ENCODE data around the gene CACNG4. TPM values are rescaled to one million over a fixed set of nuclear protein-coding genes. Genes with fewer than 3 reads are reported as not detected.

The CACNG4 gene
- total RNA-seq, 1 donor from 2014 or later, result 27.5 TPM

- DNase-seq (ENCODE audit: extremely low spot score, unreplicated experiment), result no peak
- TF ChIP-seq, protein P1, sequence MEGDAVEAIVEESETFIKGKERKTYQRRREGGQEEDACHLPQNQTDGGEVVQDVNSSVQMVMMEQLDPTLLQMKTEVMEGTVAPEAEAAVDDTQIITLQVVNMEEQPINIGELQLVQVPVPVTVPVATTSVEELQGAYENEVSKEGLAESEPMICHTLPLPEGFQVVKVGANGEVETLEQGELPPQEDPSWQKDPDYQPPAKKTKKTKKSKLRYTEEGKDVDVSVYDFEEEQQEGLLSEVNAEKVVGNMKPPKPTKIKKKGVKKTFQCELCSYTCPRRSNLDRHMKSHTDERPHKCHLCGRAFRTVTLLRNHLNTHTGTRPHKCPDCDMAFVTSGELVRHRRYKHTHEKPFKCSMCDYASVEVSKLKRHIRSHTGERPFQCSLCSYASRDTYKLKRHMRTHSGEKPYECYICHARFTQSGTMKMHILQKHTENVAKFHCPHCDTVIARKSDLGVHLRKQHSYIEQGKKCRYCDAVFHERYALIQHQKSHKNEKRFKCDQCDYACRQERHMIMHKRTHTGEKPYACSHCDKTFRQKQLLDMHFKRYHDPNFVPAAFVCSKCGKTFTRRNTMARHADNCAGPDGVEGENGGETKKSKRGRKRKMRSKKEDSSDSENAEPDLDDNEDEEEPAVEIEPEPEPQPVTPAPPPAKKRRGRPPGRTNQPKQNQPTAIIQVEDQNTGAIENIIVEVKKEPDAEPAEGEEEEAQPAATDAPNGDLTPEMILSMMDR (conservative IDR thresholded peaks at IDR 0.05), result no peak
- H3K4me1 Mint-ChIP-seq (ENCODE audit: unreplicated experiment), result peaks cover 20% of the 10 kb centered on the region
- H3K27me3 Mint-ChIP-seq, result no peaks in the 10 kb centered on the region
- H3K36me3 Mint-ChIP-seq, result peaks cover 7% of the 10 kb centered on the region
- H3K27ac Mint-ChIP-seq, result no peak overlapping the region
- no peaks in the 10 kb centered on the region for H3K9me3 Mint-ChIP-seq
- H3K4me3 Mint-ChIP-seq, result no peak overlapping the region
Observed at GRCh38 chr17:66980896-66981295, 16.4 kb downstream of the CACNG4 start.

DNA sequence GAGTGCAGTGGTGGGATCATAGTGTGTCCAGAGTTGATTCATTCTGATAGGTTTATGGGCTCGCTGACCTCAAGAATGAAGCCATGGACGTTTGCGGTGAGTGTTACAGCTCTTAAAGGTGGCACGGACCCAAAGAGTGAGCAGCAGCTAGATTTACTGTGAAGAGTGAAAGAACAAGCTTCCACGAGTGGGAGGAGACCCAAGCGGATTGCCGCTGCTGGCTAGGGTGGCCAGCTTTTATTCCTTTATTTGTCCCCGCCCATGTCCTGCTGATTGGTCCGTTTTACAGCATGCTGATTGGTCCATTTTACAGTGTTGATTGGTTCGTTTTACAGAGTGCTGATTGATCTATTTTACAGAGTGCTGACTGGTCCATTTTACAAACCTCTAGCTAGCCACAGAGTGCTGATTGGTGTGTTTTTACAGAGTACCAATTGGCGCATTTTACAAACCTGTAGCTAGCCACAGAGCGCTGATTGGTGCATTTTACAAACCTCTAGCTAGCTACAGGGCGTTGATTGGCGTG, 17.5 kb downstream of the CACNG4 start:
- no peak overlapping the region for H3K4me3 Mint-ChIP-seq
- H3K27ac Mint-ChIP-seq, result no peak overlapping the region
- TF ChIP-seq, protein P1 (conservative IDR thresholded peaks at IDR 0.05), result no peak
- no peak for DNase-seq (ENCODE audit: extremely low spot score, unreplicated experiment)
- H3K27me3 Mint-ChIP-seq, result no peaks in the 10 kb centered on the region
- no peaks in the 10 kb centered on the region for H3K9me3 Mint-ChIP-seq
- H3K36me3 Mint-ChIP-seq, result peaks cover 11% of the 10 kb centered on the region
- peaks cover 15% of the 10 kb centered on the region for H3K4me1 Mint-ChIP-seq (ENCODE audit: unreplicated experiment)

DNA sequence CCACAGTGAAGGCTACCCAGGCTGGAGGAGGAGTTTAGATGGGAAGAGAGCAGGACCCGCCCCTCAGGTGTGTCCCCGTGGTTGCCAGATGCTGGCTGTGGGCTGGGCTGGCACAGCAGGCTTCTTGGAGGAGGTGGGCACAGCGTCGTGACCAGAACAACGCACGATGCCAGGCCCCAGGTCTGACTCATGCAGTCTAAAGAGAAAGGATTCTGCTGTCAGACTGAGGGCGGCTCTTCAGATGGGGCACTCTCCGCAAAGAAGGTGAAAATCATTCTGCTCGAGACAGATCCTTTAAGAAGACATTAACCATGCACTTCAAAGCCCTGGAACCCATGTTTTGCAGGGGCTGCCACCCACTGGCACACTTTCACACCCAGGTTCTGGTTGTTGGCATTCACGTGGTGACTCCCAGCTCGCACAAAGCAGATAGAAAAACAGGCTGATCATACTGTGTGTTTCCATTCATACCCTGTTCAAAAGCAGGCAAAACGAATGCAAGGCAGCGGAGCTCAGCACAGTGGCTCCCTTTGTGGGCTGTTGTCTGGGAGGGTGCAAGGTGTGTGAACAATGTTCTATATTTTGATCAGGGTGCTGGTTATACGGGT, 19.0 kb downstream of the CACNG4 start:
- TF ChIP-seq, protein P1 (conservative IDR thresholded peaks at IDR 0.05), result no peak
- Mint-ChIP-seq H3K36me3 (peaks cover 11% of the 10 kb centered on the region), H3K27ac (no peak overlapping the region), H3K4me1 (ENCODE audit: unreplicated experiment) (peaks cover 18% of the 10 kb centered on the region), H3K27me3 (no peaks in the 10 kb centered on the region), H3K4me3 (no peak overlapping the region), H3K9me3 (no peaks in the 10 kb centered on the region)
- no peak for DNase-seq (ENCODE audit: extremely low spot score, unreplicated experiment)

GRCh38 chr17:66984730-66985129, 20.2 kb downstream of the CACNG4 start:
- no peak for DNase-seq (ENCODE audit: extremely low spot score, unreplicated experiment)
- H3K9me3 Mint-ChIP-seq, result no peaks in the 10 kb centered on the region
- no peak overlapping the region for H3K4me3 Mint-ChIP-seq
- H3K36me3 Mint-ChIP-seq, result peaks cover 11% of the 10 kb centered on the region
- TF ChIP-seq, protein P1 (conservative IDR thresholded peaks at IDR 0.05), result no peak
- no peaks in the 10 kb centered on the region for H3K27me3 Mint-ChIP-seq
- H3K4me1 Mint-ChIP-seq (ENCODE audit: unreplicated experiment), result peaks cover 14% of the 10 kb centered on the region
- H3K27ac Mint-ChIP-seq, result no peak overlapping the region

GRCh38 chr17:66985338-66986237, 21.1 kb downstream of the CACNG4 start:
- H3K36me3 Mint-ChIP-seq, result peaks cover 8% of the 10 kb centered on the region
- H3K27ac Mint-ChIP-seq, result no peak overlapping the region

More at GRCh38 chr17:66985338-66986237, 21.1 kb downstream of the CACNG4 start:
- no peaks in the 10 kb centered on the region for H3K27me3 Mint-ChIP-seq
- H3K4me3 Mint-ChIP-seq, result no peak overlapping the region
- no peak for DNase-seq (ENCODE audit: extremely low spot score, unreplicated experiment)
- TF ChIP-seq, protein P1 (conservative IDR thresholded peaks at IDR 0.05), result no peak
- peaks cover 9% of the 10 kb centered on the region for H3K4me1 Mint-ChIP-seq (ENCODE audit: unreplicated experiment)
- no peaks in the 10 kb centered on the region for H3K9me3 Mint-ChIP-seq
